ENCODE measurements around the gene WNK3. TPM values are rescaled to one million over a fixed set of nuclear protein-coding genes. Genes with fewer than 3 reads are reported as not detected.

The WNK3 gene
- total and polyA plus RNA-seq, 5 donors = 0.45 to 4.3 (median 2.6) TPM

DNA sequence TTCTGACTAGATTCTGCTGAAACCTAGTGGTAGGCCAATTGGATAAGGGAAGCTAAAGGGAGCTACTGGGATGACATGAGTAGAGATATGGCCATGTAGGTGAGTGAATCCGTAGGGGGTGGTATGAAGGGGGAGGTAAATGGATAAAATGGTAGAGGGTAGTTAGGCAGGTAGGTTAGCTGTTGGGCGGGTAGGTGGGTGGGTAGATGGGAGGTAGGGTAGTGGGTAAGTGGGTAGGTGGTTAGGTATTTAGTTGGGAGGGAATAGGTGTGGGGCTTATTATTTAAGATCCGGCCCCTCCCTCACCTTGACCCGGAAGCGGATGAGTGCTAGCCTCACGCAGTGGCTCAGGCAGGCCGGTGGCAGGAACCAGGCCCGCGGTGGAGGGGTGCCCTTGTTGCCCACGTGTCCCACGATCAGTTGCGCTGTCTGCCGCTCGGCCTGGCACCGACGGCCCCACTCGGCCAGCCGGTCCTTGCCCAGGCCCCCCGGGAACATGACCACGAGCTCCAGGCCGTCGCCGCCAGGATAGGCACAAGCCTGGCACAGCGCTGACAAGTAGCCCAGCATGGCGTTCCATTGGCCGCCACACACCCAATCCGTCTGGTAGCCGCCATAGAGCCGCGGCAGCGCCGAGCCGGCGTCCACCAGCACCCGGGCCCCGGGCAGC is 175.5 kb downstream of the WNK3 start:
- H3K4me3 ChIP-seq (ENCODE audit: low read length) = peak overlapping the region; percentile 76
- 1% methylated on average over 36 of the region's 36 CpGs for WGBS
- ATAC-seq (peak; percentile 84 to 91), DNase-seq (peak; percentile 70 to 87 (median 81))
- H3K27me3 ChIP-seq (ENCODE audit: control insufficient read depth, insufficient read depth) = no peaks in the 10 kb centered on the region
- H3K27ac ChIP-seq (ENCODE audit: low read length) = peak overlapping the region; percentile 92
- no peaks in the 10 kb centered on the region for H3K9me3 ChIP-seq (ENCODE audit: control insufficient read depth, low read length)
- intact Hi-C loops (cut with DNase I) = no loop called here
- H3K4me1 ChIP-seq (ENCODE audit: control insufficient read depth, insufficient read depth, low read length) = peaks cover 4% of the 10 kb centered on the region

- no peaks in the 10 kb centered on the region for H3K27me3 ChIP-seq (ENCODE audit: control insufficient read depth, insufficient read depth)
- H3K4me1 ChIP-seq (ENCODE audit: control insufficient read depth, insufficient read depth, low read length) = peaks cover 4% of the 10 kb centered on the region
- WGBS = 30% methylated on average over 4 of the region's 4 CpGs
- peak overlapping the region; percentile 76 for H3K4me3 ChIP-seq (ENCODE audit: low read length)
- no peaks in the 10 kb centered on the region for H3K9me3 ChIP-seq (ENCODE audit: control insufficient read depth, low read length)
- no peak overlapping the region for H3K27ac ChIP-seq (ENCODE audit: low read length)
- peak in 2 of 3 donors; percentile 47 to 49 for DNase-seq
- intact Hi-C loops (cut with DNase I) = no loop called here
- no peak for ATAC-seq
These were observed 176.5 kb downstream of the WNK3 start for GRCh38 chrX:54181202-54181953.

- Histone ChIP-seq H3K4me1 (ENCODE audit: control insufficient read depth, insufficient read depth, low read length) (peaks cover 4% of the 10 kb centered on the region), H3K4me3 (ENCODE audit: low read length) (no peak overlapping the region), H3K27ac (ENCODE audit: low read length) (no peak overlapping the region), H3K27me3 (ENCODE audit: control insufficient read depth, insufficient read depth) (no peaks in the 10 kb centered on the region), H3K9me3 (ENCODE audit: control insufficient read depth, low read length) (no peaks in the 10 kb centered on the region)
- 38% methylated on average over 4 of the region's 4 CpGs for WGBS
- no peak for ATAC-seq
- no peak for DNase-seq
- intact Hi-C loops (cut with DNase I) = no loop called here
These were observed 177.4 kb downstream of the WNK3 start for GRCh38 chrX:54180403-54180802.

DNA sequence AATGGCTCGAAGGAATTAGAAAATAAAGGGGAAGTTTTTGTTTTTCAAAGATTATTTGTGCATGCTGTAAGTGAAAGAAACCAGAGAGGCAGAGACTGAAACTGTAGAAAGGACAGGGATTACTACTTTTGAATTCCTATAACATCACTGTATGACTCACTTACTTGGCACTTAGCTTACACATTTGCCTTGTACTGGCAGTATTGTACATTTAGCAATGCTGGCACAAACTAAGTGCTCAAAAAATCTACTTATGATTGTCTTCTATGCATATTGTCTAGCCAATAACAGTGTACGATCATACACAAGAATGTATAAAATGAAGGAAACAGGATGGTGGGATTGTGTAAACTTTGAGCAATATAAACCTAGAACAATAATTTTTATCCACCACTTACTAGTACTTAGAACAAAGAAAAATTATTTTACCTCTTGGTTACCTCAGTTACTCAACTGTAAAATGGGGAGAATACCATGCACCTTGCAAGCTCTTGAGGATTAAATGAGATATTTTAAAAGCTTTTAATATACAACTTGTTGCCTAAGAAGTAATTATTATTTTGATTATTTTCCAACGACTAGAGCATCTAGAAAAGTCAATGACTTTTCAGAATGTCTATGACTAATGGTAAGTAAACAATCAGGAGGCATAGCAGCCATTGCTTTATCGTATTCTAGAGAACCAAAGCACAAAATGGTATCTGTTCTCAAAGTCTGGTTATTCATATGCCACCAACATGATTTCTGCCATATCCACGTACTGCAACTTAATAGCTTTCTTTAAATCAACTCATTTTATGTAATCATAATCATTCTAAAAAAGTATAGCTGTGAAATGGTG is 179.5 kb downstream of the WNK3 start:
- ATAC-seq (no peak), DNase-seq (no peak)
- 69% methylated on average over 5 of the region's 5 CpGs for WGBS
- Histone ChIP-seq H3K4me3 (ENCODE audit: low read length) (no peak overlapping the region), H3K27me3 (ENCODE audit: control insufficient read depth, insufficient read depth) (no peaks in the 10 kb centered on the region), H3K27ac (ENCODE audit: low read length) (no peak overlapping the region), H3K4me1 (ENCODE audit: control insufficient read depth, insufficient read depth, low read length) (peaks cover 4% of the 10 kb centered on the region), H3K9me3 (ENCODE audit: control insufficient read depth, low read length) (no peaks in the 10 kb centered on the region)
- intact Hi-C loops (cut with DNase I) = no loop called here

DNA sequence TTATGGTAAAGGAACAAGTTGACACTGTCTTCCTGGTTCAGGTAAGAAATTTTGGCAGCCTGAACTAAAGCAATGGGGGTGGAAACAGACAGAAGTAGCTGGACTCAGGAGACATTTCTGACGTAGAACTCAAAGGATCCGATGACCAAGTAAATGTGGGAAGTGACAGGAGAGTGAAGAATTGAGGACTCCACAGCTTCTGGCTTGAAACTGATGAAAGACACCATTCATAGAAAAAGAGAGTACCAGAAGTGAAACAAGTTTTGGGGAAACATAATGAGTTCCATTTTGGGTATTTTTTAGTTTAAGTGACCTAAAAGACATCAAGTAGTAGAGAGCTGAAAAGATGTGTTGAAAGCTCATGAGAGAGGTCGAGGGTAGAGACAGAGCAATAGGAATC is 180.5 kb downstream of the WNK3 start:
- no peaks in the 10 kb centered on the region for H3K27me3 ChIP-seq (ENCODE audit: control insufficient read depth, insufficient read depth)
- H3K27ac ChIP-seq (ENCODE audit: low read length) = no peak overlapping the region
- peaks cover 4% of the 10 kb centered on the region for H3K4me1 ChIP-seq (ENCODE audit: control insufficient read depth, insufficient read depth, low read length)
- no peak overlapping the region for H3K4me3 ChIP-seq (ENCODE audit: low read length)
- ATAC-seq (no peak), DNase-seq (no peak)
- 73% methylated on average over 3 of the region's 3 CpGs for WGBS
- H3K9me3 ChIP-seq (ENCODE audit: control insufficient read depth, low read length) = no peaks in the 10 kb centered on the region
- intact Hi-C loops (cut with DNase I) = no loop called here

DNA sequence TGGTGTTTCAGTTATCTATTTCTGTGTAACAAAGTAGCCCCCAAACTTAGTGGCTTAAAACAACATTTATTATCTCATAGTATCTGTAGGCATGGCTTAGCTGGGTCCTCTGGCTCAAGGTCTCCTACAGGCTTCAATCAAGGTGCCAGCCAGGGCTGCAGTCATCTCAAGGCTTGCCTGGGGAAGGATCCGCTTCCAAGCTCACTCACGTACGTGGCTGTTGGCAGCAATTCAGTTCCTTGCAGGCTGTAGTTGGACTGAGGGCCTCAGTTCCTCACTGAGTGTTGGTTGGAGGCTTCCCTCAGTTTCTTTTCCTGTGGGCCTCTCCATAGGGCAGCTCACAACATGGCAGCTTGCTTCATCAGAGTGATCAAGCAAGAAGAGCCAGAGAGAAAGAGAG is 184.1 kb downstream of the WNK3 start:
- Histone ChIP-seq H3K27ac (ENCODE audit: low read length) (no peak overlapping the region), H3K9me3 (ENCODE audit: control insufficient read depth, low read length) (no peaks in the 10 kb centered on the region), H3K4me1 (ENCODE audit: control insufficient read depth, insufficient read depth, low read length) (no peaks in the 10 kb centered on the region), H3K4me3 (ENCODE audit: low read length) (no peak overlapping the region), H3K27me3 (ENCODE audit: control insufficient read depth, insufficient read depth) (no peaks in the 10 kb centered on the region)
- ATAC-seq = no peak
- no peak for DNase-seq
- 69% methylated on average over 3 of the region's 3 CpGs for WGBS
- intact Hi-C loops (cut with DNase I) = no loop called here

DNA sequence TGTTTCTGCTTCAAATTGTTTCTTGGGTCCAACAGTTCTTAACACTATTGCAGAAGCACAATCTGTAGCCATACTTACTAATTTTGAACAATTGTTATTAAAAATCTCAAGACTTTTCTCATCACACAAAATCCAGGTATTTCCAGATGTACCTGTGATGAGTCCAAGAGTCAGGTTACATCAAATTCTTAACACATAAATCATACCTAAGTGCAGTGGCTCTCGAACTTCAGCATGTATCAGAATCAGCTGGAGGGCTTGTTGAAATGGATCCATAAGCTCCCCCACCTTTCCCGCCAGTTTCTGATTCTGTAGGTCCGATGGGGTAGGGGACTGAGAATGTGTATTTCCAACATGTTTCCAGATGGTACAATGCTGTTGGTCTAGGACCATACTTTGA is 185.4 kb downstream of the WNK3 start:
- 95% methylated on average over 3 of the region's 3 CpGs for WGBS
- Histone ChIP-seq H3K27me3 (ENCODE audit: control insufficient read depth, insufficient read depth) (no peaks in the 10 kb centered on the region), H3K4me1 (ENCODE audit: control insufficient read depth, insufficient read depth, low read length) (no peaks in the 10 kb centered on the region), H3K27ac (ENCODE audit: low read length) (no peak overlapping the region), H3K4me3 (ENCODE audit: low read length) (no peak overlapping the region), H3K9me3 (ENCODE audit: control insufficient read depth, low read length) (no peaks in the 10 kb centered on the region)
- intact Hi-C loops (cut with DNase I) = no loop called here
- DNase-seq = no peak
- ATAC-seq = no peak

- ATAC-seq = no peak
- H3K27ac ChIP-seq (ENCODE audit: low read length) = no peak overlapping the region
- WGBS = 59% methylated on average over 4 of the region's 4 CpGs
These were observed 186.2 kb downstream of the WNK3 start for GRCh38 chrX:54171527-54172250.

GRCh38 chrX:54171091-54171490 is 186.8 kb downstream of the WNK3 start:
- no peak for DNase-seq
- intact Hi-C loops (cut with DNase I) = no loop called here

More at GRCh38 chrX:54171527-54172250, 186.2 kb downstream of the WNK3 start:
- Histone ChIP-seq H3K9me3 (ENCODE audit: control insufficient read depth, low read length) (no peaks in the 10 kb centered on the region), H3K4me3 (ENCODE audit: low read length) (no peak overlapping the region), H3K4me1 (ENCODE audit: control insufficient read depth, insufficient read depth, low read length) (no peaks in the 10 kb centered on the region), H3K27me3 (ENCODE audit: control insufficient read depth, insufficient read depth) (no peaks in the 10 kb centered on the region)
- DNase-seq = no peak
- intact Hi-C loops (cut with DNase I) = no loop called here

GRCh38 chrX:54166915-54167314 is 190.9 kb downstream of the WNK3 start:
- Histone ChIP-seq H3K27me3 (ENCODE audit: control insufficient read depth, insufficient read depth) (no peaks in the 10 kb centered on the region), H3K4me1 (ENCODE audit: control insufficient read depth, insufficient read depth, low read length) (no peaks in the 10 kb centered on the region), H3K27ac (ENCODE audit: low read length) (no peak overlapping the region), H3K9me3 (ENCODE audit: control insufficient read depth, low read length) (no peaks in the 10 kb centered on the region), H3K4me3 (ENCODE audit: low read length) (no peak overlapping the region)
- no peak for ATAC-seq
- intact Hi-C loops (cut with DNase I) = no loop called here
- no peak for DNase-seq
- 44% methylated on average over 4 of the region's 4 CpGs for WGBS

More at GRCh38 chrX:54171091-54171490, 186.8 kb downstream of the WNK3 start:
- no peaks in the 10 kb centered on the region for H3K9me3 ChIP-seq (ENCODE audit: control insufficient read depth, low read length)
- H3K4me1 ChIP-seq (ENCODE audit: control insufficient read depth, insufficient read depth, low read length) = no peaks in the 10 kb centered on the region
- ATAC-seq = no peak
- H3K27me3 ChIP-seq (ENCODE audit: control insufficient read depth, insufficient read depth) = no peaks in the 10 kb centered on the region
- no peak overlapping the region for H3K4me3 ChIP-seq (ENCODE audit: low read length)
- no peak overlapping the region for H3K27ac ChIP-seq (ENCODE audit: low read length)

All from right cardiac atrium (tissue), 5 donors.